SK-N-MC (cell line): ENCODE results near the gene EMSY.

Experiments
- DNase-seq: peaks from one replicate; pipeline ENCODE4 v3.0.0-alpha.2; 2011; ENCODE audit warnings: low read depth, low spot score
- H3K27ac ChIP-seq: fragments of 200-600 bp; sonication (generic); 2 replicates; pipeline ENCODE4 v1.5.1; 2016; ENCODE audit warnings: mixed run types
- H3K36me3 ChIP-seq: fragments of 200-600 bp; sonication (generic); 2 replicates; pipeline ENCODE4 v1.6.1; 2017; ENCODE audit warnings: antibody characterized with exemption, low read length, mixed read lengths; ENCODE audit not compliant: insufficient read depth
- H3K4me3 ChIP-seq: fragments of 200-600 bp; sonication (generic); 2 replicates; pipeline ENCODE4 v1.5.1; 2016
- H3K9ac ChIP-seq: fragments of 200-600 bp; sonication (generic); 2 replicates; pipeline ENCODE4 v1.8.0; 2017; ENCODE audit warnings: mixed run types, mixed read lengths; ENCODE audit not compliant: insufficient read length
- H3K9me3 ChIP-seq: fragments of 200-600 bp; sonication (generic); 2 replicates; pipeline ENCODE4 v1.6.1; 2017; ENCODE audit warnings: low read depth, mild to moderate bottlenecking, antibody characterized with exemption, low read length, moderate library complexity, mixed read lengths
- EZH2 ChIP-seq: fragments of 200-600 bp; sonication (generic); IDR thresholded peaks from one replicate; pipeline ENCODE4 v1.6.1; 2017; ENCODE audit warnings: antibody characterized with exemption
- FOXP2 ChIP-seq: optimal IDR thresholded peaks from 2 replicates; pipeline ENCODE3; 2011; ENCODE audit warnings: mild to moderate bottlenecking, moderate library complexity; ENCODE audit not compliant: insufficient read depth; ENCODE audit errors: extremely low read length, control extremely low read depth
- POLR2AphosphoS5 ChIP-seq: IDR thresholded peaks from 2 replicates; pipeline ENCODE4 v1.6.1; 2012; ENCODE audit warnings: mild to moderate bottlenecking, low read depth, low read length, borderline replicate concordance

The EMSY gene

GRCh38 chr11:76465701-76466100, 20.9 kb downstream of the EMSY start:
- TF ChIP-seq FOXP2 (no peak), EZH2 (no peak), POLR2AphosphoS5 (no peak)
- DNase-seq: no peak
- no peak overlapping the region for H3K27ac ChIP-seq
- H3K9me3 ChIP-seq: no peaks in the 10 kb centered on the region
- H3K9ac ChIP-seq: no peak overlapping the region
- no peak overlapping the region for H3K4me3 ChIP-seq
- peaks cover 42% of the 10 kb centered on the region for H3K36me3 ChIP-seq

GRCh38 chr11:76466666-76467065, 21.8 kb downstream of the EMSY start:
- H3K36me3 ChIP-seq: peaks cover 43% of the 10 kb centered on the region
- DNase-seq: no peak
- H3K9ac ChIP-seq: no peak overlapping the region
- TF ChIP-seq POLR2AphosphoS5 (no peak), EZH2 (no peak), FOXP2 (no peak)
- H3K9me3 ChIP-seq: no peaks in the 10 kb centered on the region
- H3K27ac ChIP-seq: no peak overlapping the region
- H3K4me3 ChIP-seq: no peak overlapping the region

GRCh38 chr11:76469141-76469540, 24.3 kb downstream of the EMSY start:
- Histone ChIP-seq H3K4me3 (no peak overlapping the region), H3K9ac (no peak overlapping the region), H3K9me3 (no peaks in the 10 kb centered on the region), H3K36me3 (peaks cover 52% of the 10 kb centered on the region), H3K27ac (no peak overlapping the region)
- DNase-seq: no peak
- TF ChIP-seq FOXP2 (no peak), EZH2 (no peak)

GRCh38 chr11:76471382-76471781, 26.6 kb downstream of the EMSY start:
- DNase-seq: no peak
- H3K9ac ChIP-seq: no peak overlapping the region
- TF ChIP-seq FOXP2 (no peak), EZH2 (no peak), POLR2AphosphoS5 (no peak)
- no peak overlapping the region for H3K27ac ChIP-seq
- peaks cover 65% of the 10 kb centered on the region for H3K36me3 ChIP-seq
- no peaks in the 10 kb centered on the region for H3K9me3 ChIP-seq
- H3K4me3 ChIP-seq: no peak overlapping the region

GRCh38 chr11:76480241-76480640, 35.4 kb downstream of the EMSY start:
- H3K4me3 ChIP-seq: no peak overlapping the region
- H3K9me3 ChIP-seq: no peaks in the 10 kb centered on the region
- H3K9ac ChIP-seq: no peak overlapping the region
- no peak for DNase-seq
- H3K27ac ChIP-seq: no peak overlapping the region
- peaks cover 42% of the 10 kb centered on the region for H3K36me3 ChIP-seq
- TF ChIP-seq EZH2 (no peak), FOXP2 (no peak), POLR2AphosphoS5 (no peak)

- TF ChIP-seq EZH2 (no peak), POLR2AphosphoS5 (no peak), FOXP2 (no peak)
- DNase-seq: no peak
- Histone ChIP-seq H3K9ac (no peak overlapping the region), H3K9me3 (no peaks in the 10 kb centered on the region), H3K27ac (no peak overlapping the region), H3K36me3 (peaks cover 18% of the 10 kb centered on the region), H3K4me3 (no peak overlapping the region)
Observed at GRCh38 chr11:76491644-76492043, 46.8 kb downstream of the EMSY start.

GRCh38 chr11:76493040-76493439, 48.2 kb downstream of the EMSY start:
- TF ChIP-seq EZH2: no peak
- TF ChIP-seq FOXP2: no peak
- no peak for TF ChIP-seq POLR2AphosphoS5
- Histone ChIP-seq H3K36me3 (peaks cover 29% of the 10 kb centered on the region), H3K9ac (no peak overlapping the region), H3K9me3 (no peaks in the 10 kb centered on the region), H3K27ac (no peak overlapping the region), H3K4me3 (no peak overlapping the region)
- no peak for DNase-seq

GRCh38 chr11:76493626-76494539, 49.1 kb downstream of the EMSY start:
- H3K27ac ChIP-seq: no peak overlapping the region
- H3K9ac ChIP-seq: no peak overlapping the region
- no peak overlapping the region for H3K4me3 ChIP-seq
- peak; percentile 12 for DNase-seq
- H3K9me3 ChIP-seq: no peaks in the 10 kb centered on the region
- peaks cover 35% of the 10 kb centered on the region for H3K36me3 ChIP-seq
- TF ChIP-seq EZH2: no peak

- no peak for DNase-seq
- H3K9ac ChIP-seq: no peak overlapping the region
- peaks cover 41% of the 10 kb centered on the region for H3K36me3 ChIP-seq
- H3K4me3 ChIP-seq: no peak overlapping the region
- TF ChIP-seq POLR2AphosphoS5 (no peak), FOXP2 (no peak), EZH2 (no peak)
- no peak overlapping the region for H3K27ac ChIP-seq
- H3K9me3 ChIP-seq: no peaks in the 10 kb centered on the region
Observed at GRCh38 chr11:76495019-76495418, 50.2 kb downstream of the EMSY start.
